Measurements from ENCODE around the gene RAB4A.

RAB4A gene

GRCh38 chr1:229270547-229271447 lies at the start of gene RAB4A:
TSS of gene RAB4A (plus strand) at chr1:229271111. CDS start at chr1:229271340, 229 bp downstream.
- DNase-seq (ENCODE audit: low read depth): no peak

- no peak for DNase-seq (ENCODE audit: low read depth)
These were observed 48.8 kb upstream of the RAB4A start for GRCh38 chr1:229222081-229222480.

GRCh38 chr1:229223498-229223897 lies 47.4 kb upstream of the RAB4A start:
- DNase-seq (ENCODE audit: low read depth): no peak

GRCh38 chr1:229224308-229224707 lies 46.6 kb upstream of the RAB4A start:
- no peak for DNase-seq (ENCODE audit: low read depth)

- no peak for DNase-seq (ENCODE audit: low read depth)
These were observed 45.6 kb upstream of the RAB4A start for GRCh38 chr1:229225331-229225782.

- DNase-seq (ENCODE audit: low read depth): no peak
These were observed 44.1 kb upstream of the RAB4A start for GRCh38 chr1:229226796-229227195.

- DNase-seq (ENCODE audit: low read depth): no peak
These were observed 43.5 kb upstream of the RAB4A start for GRCh38 chr1:229227298-229227919.

GRCh38 chr1:229228522-229228921 lies 42.4 kb upstream of the RAB4A start:
- no peak for DNase-seq (ENCODE audit: low read depth)

GRCh38 chr1:229229137-229229720 lies 41.7 kb upstream of the RAB4A start:
- no peak for DNase-seq (ENCODE audit: low read depth)

GRCh38 chr1:229229721-229230139 lies 41.2 kb upstream of the RAB4A start:
- no peak for DNase-seq (ENCODE audit: low read depth)

- DNase-seq (ENCODE audit: low read depth): no peak
These were observed 40.6 kb upstream of the RAB4A start for GRCh38 chr1:229230140-229230892.

- no peak for DNase-seq (ENCODE audit: low read depth)
These were observed 39.8 kb upstream of the RAB4A start for GRCh38 chr1:229230893-229231753.

- no peak for DNase-seq (ENCODE audit: low read depth)
These were observed 39.2 kb upstream of the RAB4A start for GRCh38 chr1:229231754-229232119.

GRCh38 chr1:229234870-229235472 lies 35.9 kb upstream of the RAB4A start:
- DNase-seq (ENCODE audit: low read depth): no peak

- no peak for DNase-seq (ENCODE audit: low read depth)
These were observed 33.6 kb upstream of the RAB4A start for GRCh38 chr1:229237320-229237719.

- DNase-seq (ENCODE audit: low read depth): no peak
These were observed 32.7 kb upstream of the RAB4A start for GRCh38 chr1:229238231-229238630.

GRCh38 chr1:229238674-229239415 lies 32.1 kb upstream of the RAB4A start:
- DNase-seq (ENCODE audit: low read depth): no peak

- no peak for DNase-seq (ENCODE audit: low read depth)
These were observed 30.4 kb upstream of the RAB4A start for GRCh38 chr1:229240532-229240931.

GRCh38 chr1:229241390-229241789 lies 29.5 kb upstream of the RAB4A start:
- no peak for DNase-seq (ENCODE audit: low read depth)

GRCh38 chr1:229243638-229244037 lies 27.3 kb upstream of the RAB4A start:
- DNase-seq (ENCODE audit: low read depth): no peak
